Endometrium (tissue), 2 donors: ENCODE results near the gene EYS.
A peak's percentile ranks its signal among the peaks of the same experiment; 100 is the strongest.
"Not testable (repeated sequence)": the region's sequence is repeated elsewhere in the genome, so short reads cannot be mapped to it uniquely, and the experiment has no call there.

Experiments
- FAIRE-seq: peaks from 2 replicates; lab custom pipeline; 2012; peaks lifted over from hg19 to GRCh38; lab: Jason Lieb, UNC
- donor health status: control.
- donor health status: control.

Gene EYS

DNA sequence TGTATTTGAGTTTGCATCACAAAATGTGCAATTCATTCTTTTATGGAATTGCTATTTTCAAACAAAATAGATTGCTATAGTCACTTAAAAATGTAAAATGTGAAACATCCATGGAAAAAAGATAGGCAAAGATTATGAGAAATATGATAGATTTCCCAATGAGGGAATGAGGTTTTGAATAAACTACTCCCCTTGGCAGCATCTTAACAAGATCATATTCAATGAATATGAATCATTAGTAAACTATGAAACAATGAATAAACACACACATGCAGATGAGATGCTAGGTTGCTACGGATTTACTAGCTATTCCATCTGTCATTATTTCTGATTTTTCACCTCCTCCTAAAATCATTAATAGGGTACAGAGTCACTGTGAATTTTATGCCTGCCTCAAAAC lies 1669.6 kb downstream of the EYS start:
- FAIRE-seq: no peak

DNA sequence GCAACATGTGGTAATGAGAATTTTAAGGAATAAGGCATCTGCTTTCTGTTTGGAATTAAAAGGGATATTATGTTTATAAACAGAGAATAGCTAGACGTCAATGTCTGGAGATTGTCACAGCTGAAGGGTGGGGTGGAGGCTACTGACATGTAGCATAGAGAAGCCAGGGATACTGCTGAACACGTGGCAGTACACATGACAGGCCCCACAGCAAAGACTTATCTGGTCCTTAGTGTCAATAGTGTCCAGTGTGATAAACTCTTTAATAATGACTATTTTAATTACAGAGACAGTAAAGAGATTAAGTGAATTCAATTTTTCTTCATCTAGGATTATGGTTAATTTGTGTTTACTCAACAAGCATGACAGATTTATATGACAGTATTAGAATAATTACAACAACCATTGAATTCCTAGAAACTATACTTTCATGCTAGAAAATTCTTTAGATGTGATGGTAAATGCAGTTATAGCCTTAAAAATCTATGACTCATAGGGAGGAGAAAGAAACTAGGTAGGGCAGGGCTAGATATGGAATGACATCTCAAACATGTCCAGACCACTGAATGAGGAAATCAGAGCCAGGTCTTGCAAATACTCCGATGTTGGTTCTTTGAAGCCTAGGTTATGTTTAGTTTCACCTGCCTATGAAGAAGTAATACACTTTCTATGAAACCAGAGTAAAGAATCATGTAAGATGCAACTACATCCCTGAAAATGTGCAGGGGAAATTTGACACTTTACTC lies 1671.9 kb downstream of the EYS start:
- FAIRE-seq: no peak

DNA sequence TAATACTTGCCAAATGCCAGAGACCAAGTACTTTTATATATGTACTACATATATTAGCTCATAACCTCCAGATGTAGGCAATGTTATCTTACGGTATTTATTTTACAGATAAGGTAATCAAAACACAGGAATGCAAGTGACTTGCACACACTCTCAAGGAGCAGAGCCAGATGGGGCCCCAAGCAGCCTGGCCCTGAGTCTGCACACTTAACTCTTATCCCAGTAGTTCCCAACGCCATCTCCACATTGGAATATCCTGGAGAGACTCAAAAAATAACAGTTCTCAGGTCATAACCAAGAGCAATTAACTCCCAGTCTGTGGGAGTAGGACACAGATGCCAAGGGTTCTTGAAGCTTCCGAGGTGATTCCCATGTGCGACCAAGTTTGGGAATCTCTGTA lies 1672.7 kb downstream of the EYS start:
- FAIRE-seq: no peak

DNA sequence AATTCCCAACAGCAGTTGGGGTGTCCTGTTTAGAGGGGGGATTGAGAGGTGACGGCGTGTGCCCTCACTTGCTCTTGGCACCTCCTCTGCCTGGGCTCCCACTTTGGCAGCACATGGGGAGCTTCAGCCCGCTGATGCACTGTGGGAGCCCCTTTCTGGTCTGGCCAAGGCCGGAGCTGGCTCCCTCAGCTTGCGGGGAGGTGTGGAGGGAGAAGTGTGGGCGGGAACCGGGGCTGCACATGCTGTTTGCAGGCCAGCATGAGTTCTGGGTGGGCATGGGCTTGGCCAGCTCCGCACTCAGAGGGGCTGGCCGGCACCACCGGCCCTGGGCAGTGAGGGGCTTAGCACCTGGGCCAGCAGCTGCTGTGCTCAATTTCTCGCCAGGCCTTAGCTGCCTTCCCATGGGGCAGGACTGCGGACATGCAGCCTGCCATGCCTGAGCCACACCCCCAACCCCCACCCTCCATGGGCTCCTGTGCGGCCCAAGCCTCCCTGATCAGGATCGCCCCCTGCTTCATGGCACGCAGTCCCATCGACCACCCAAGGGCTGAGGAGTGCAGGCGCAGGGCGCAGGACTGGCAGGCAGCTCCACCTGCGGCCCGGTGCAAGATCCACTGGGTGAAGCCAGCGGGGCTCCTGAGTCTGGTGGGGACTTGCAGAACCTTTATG lies 1675.9 kb downstream of the EYS start:
- FAIRE-seq: not testable (repeated sequence)

DNA sequence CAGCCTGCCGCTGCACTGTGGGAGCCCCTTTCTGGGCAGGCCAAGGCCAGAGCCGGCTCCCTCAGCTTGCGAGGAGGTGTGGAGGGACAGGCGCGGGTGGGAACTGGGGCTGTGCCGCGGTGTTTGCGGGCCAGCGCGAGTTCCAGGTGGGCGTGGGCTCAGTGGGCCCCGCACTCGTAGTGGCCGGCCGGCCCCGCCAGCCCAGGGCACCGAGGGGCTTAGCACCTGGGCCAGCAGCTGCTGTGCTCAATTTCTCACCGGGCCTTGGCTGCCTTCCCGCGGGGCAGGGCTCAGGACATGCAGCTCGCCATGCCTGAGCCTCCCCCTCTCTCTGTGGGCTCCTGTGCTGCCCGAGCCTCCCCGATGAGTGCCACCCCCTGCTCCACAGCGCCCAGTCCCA lies 1683.3 kb downstream of the EYS start:
- FAIRE-seq: no peak

DNA sequence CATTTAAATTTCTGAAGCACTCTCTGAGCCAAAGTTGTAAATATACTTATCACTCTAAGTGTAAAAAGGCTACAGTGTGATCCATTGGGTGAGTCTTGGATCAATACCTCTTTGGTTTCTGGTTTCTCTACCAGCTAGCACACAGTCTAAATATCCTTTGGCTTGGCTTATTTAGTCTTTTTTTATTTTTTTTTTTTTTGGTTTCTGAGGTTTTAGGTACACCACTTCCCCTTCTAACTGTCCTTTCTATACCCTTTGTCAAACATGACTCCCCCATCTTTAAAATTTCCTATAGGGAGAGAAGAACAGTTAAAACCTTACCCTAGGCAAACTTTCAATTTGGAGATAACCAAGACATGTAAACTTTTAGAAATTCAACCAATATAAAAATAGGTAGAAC lies 1692.4 kb downstream of the EYS start:
- no peak for FAIRE-seq

DNA sequence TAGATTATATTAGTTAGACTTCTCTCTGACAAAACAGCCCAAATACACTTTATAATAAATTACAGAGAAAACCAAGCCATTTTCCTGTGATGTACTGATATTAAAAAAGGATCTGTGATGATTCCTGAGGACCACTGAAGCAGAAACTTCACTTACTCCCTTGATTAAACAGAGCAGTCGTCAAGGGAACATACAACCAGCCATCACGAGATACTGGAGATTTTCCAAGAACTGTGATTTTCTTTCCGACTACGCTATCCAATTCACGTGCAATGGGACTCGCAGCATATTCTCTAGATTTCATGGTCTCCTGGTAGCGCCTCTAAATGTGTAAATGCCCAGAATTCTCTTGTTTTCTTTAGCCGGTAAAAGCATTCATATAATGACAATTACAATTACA lies 1694.0 kb downstream of the EYS start:
- FAIRE-seq: no peak

DNA sequence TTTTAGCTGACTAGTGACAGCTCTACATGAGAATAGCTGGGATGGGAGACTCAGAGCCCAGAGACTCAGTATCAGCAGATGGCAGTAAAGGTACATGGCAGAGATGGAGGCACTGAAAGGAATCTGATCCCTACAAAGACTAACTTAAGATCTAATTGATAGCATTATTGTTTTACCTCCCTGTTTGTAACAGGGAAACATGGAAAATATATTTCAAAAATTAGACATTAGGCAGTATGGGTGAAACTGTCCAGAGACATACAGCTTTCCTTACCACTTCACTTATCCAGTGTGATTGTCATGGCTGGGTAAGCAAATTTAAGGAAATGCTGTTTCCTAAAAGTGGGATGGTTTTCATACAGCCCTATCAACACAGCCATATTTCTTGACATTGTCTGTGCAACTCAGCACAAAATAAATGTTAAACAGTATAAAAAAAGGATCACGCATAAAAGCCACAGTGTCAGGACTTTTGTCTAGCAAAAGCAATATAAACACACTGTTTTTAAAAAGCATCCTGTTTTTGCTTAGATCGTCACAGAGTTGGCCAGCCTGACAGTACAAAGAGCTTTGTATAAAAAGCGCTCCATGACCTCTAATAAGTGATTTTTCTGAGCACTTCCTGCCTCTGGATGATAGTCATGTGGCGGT lies 1694.5 kb downstream of the EYS start:
- FAIRE-seq: peak; percentile 94

DNA sequence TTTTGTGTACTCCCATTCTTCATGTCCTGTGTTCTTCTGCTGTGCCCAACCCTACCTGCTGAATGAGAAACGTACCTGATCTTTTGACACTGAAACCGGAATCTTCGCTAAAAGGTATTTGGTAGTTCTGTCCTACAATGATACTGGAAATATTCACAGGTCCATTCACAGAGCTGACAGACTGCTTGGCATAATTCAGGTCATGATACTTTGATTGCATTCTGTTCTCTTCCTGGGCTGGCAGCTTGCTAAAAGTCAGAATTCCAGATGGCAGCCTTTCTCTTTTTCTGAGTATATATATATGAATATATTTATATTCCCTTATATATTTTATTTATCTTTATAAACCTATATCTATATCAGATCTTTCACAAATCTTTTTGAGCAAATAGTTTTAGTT lies 1696.4 kb downstream of the EYS start:
- FAIRE-seq: no peak

DNA sequence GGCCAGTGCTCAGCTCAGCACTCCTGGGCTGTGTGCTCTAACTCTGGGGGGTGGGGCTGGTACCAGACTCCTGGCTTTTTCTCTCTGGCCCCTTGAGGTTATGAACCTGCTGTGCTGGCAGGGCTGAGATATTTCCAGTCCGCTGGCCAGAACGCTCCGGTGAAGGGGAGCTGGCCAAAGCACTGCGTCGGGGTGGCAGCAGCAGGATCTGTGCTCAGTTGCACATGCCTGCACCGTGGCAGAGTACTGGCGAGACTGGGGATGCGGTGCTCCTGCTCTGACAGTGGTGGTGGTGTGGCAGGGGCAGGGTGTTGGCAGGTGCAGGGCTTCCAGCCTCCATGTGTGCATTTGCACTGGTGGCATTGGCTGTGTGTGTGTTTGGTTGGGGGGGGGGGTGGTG lies 1697.0 kb downstream of the EYS start:
- no peak for FAIRE-seq

DNA sequence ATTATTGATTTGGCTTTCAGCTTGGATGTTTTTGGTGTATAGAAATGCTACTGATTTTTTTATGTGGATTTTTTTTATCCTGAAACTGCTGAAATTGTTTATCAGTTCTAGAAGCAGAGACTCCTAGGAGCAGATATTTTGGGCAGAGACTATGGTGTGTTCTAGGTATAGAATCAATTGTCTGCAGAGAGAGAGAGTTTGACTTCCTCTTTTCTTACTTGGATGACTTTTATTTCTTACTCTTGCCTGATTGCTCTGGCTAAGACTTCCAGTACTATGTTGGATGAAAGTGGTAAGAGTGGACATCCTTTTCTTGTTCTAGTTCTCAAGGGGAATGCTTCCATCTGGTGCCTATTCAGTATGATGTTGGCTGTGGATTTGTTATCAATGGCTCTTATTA lies 1700.8 kb downstream of the EYS start:
- no peak for FAIRE-seq

DNA sequence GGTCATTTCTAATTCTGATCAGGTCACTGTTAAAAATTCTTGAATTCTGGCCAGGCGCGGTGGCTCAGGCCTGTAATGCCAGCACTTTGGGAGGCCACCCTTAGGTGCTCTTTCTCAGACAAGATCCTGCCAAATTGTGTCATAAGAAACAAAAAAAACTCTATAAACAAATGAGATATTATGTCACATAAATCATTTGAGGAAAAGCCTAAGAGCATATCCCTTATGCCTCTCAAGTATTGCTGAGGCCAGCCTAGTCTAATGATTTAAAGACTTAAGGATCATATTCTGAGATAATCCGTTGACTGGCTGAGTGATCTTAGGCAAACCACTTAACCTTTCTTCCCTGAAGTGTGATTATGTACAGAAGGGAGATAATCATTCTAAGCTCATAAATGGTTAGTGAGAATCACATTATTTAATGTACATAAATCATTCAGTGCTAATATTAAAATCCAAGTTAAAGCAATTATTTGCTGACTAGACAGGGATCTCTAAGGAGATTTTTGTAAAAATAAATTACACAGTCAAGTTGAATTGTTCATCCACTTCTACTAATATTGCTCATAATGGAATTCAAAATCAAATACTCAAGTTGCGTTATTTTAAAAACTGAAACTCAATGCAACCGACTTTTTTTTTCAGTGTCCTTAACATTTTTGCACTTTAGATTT lies 1706.1 kb downstream of the EYS start:
- no peak for FAIRE-seq

DNA sequence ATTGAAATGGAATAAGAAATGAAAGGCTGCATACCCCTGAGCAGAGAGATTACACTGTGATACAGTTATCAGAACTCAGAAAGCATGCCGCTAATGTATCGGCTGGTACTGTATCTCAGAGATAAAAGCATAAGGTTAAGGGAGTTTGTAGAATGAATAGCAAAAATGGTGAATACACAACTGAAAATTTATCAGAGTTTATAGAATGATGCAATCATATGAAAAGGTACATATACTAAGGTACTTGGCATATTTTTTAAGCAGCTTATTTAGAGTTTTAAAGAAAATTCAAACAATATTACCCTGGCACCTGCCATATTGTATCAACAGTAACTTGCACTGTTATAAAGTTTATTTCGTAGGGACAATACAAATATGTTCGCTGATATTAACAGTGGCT lies 1707.4 kb downstream of the EYS start:
- FAIRE-seq: no peak

DNA sequence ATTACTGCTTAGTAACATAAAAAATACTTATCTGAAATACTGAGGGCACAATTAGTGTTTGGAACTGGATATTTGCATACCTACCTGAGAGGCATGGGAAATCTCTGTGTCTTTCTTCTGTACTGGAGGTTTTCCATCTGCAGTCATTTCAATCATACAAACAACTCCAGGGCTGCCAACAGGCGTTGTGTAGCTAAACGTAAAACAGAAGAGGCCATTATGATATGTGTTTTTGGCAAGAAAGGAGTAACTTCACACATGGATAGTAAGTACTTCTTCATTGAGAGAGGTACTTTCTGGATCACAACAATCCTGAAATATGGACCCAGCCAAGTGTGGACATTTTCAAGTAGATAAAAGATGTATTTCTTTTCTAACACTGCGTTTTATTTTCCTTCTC lies 1708.0 kb downstream of the EYS start:
- no peak for FAIRE-seq

DNA sequence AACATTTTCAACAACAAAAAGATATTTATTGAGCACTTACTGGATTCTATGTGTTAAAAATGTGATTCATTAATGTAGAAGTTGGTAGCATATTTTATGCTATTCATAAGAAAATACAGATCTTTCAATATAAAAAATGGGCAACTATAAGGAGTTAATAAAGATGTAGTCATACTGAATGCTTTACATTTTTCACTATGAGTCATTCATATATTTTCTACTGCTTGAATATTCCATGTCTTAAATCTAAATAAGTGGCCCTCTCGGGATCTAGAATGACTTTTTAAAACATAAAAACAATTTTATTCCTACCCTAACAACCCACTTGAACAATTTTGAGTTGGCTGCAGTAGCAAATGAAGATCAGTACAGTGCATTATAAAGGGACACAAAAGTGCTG lies 1709.3 kb downstream of the EYS start:
- FAIRE-seq: no peak

DNA sequence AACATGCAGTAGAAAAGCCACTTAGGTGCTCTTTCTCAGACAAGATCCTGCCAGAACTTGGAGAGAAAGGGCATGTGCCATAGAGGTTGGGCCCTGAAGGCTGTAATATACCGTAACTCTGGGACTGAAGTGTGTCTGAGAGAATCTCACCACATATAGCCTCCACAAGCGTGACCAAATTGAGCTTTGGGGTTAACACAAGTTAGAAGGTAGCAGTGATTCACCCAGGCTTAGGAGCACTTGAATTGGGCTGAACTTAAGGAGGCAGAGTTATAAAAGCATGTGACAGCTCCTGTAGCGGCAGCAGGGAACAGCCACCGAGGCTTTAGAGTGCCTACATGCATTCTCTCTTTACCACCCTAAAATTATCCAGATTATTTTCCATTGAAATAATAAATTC lies 1709.8 kb downstream of the EYS start:
- no peak for FAIRE-seq

DNA sequence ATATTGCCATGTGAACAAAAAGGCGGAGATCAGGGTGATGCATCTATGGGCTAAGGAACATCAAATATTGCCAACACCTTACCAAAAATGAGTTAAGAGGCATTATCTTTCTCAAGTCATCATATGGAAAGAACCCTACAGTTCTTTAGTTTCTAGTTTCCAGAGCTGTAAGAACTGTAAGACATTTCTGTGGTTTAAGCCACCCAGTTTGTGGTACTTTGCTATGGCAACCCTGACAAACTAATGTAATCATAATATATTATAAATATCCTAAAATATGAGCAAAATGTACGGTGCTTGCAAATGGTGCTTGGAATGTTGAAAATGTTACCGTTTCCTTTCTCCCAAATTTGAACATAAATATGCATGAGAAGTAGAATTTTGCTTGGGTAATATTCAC lies 1721.8 kb downstream of the EYS start:
- FAIRE-seq: no peak

DNA sequence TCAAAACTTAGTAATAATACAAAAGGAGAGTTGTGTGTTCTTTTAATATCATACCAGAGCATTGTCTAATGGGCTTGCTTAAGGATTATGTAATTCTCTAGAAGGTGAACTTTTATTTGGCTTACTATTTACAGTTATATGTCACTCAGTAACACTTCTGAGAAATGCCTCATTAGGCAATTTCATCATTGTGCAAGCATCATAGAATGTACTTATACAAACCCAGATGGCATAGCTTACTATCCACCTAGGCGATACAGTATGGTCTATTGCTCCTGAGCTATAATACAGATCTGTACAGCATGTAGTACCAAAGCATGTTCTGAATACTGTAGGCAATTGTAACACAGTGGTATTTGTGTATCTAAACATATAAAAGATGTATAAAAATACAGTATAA lies 1731.3 kb downstream of the EYS start:
- FAIRE-seq: no peak

DNA sequence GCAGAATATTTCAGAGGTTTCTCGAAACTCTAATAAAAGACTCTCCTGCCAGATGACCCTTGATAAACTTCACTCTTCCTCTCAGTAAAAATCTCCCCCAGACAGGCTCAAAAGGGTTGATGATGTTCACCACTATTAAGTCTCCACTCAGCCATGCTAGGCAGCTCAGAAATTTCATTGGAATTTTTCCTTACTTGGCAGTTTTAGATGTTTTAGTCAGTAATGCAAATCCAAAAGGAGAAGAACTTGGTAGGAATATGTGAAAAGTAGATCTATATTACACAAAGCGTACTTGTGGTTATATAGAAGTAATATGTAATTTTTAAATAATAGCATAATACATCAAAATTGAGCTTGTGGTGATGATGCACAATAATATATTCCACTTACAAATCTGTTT lies 1738.4 kb downstream of the EYS start:
- FAIRE-seq: no peak

DNA sequence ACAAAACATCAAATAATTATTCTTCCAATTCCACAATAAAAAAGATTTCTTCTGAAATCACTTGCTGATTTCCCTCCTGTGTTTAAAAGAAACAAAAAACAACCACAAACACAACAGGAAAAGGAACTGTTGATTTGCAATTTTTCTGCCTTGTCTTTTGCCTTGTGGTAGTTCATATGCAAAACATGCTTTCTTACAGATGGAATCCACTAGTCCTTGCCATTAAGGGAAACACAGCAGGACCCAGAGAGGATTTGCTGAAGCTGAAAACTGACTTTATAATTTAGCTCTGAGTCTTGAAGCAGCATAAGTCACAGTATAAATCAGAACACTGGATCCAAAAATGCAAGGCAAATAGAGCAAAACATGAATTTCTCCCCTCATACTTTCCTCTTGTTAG lies 1742.7 kb downstream of the EYS start:
- FAIRE-seq: no peak

DNA sequence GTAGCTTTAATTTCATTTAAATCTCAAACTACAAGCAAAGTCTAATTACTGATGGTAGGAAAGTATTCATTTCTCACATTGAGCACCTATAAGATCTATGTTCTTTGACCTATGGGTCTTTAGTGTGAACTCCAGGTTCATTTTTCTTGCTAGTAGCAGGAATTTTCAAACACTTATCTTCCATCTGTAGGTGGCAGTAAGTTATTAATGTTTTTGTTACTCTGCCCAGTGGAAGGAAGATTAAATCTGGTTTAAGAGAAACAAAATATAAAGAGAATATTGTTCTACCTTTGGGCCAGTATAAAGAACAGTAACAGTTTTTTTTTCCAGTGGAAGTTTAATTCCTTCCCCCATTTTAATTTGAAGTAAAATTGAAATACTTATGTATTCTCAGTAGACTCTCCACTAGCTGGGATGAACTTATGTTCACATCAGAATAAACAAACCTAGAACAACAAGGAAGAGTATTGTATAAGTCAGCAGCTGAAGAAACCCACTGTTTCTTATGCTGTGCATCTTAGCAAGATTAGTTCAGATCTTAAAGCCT lies 1743.2 kb downstream of the EYS start:
- no peak for FAIRE-seq

DNA sequence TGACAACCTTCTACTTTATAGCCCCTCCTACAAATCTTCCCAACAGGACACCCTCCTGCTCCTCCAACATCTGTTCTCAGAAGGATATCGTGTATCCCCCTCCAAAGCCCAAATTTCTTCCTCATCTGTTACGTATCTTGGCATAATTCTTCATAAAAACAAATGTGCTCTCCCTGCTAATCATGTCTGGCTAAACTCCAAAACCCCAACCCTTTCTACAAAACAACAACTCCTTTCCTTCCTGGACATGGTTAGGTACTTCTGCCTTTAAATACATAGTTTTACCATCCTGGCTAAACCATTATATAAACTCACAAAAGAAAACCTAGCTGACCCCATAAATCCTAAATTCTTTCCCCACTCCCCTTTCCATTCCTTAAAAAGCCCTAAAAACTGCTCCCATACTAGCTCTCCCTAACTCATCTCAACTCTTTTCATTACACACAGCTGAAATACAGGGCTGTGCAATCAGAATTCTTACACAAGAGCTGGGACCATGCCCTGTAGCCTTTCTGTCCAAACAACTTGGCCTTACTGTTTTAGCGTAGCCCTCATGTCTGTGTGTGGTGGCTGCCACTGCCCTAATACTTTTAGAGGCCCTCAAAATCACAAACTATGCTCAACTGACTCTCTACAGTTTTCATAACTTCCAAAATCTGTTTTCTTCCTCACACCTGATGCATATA lies 1753.5 kb downstream of the EYS start:
- not testable (repeated sequence) for FAIRE-seq
